GM13977 (cell line): ENCODE measurements around the gene STARD7.
"Not testable (repeated sequence)": the region's sequence is repeated elsewhere in the genome, so short reads cannot be mapped to it uniquely, and the experiment has no call there.

Experiments
- DNase-seq: peaks from one replicate; pipeline ENCODE4 v3.0.0; 2012; ENCODE audit warnings: low spot score
- in situ Hi-C: fragments of 300-500 bp; cut with MboI; formaldehyde crosslinking; loops from one replicate; pipeline ENCODE4 v1.12.0; 2022; ENCODE audit warnings: low sequenced_read_pairs, low pct_unique_long_range_greater_than_20kb, mixed read lengths, inconsistent platforms; ENCODE audit not compliant: unreplicated experiment
- TF ChIP-seq, protein P1 (sequence below): IDR thresholded peaks from 2 replicates; pipeline ENCODE4 v1.5.1; 2012; ENCODE audit warnings: mild to moderate bottlenecking, control low read depth; ENCODE audit not compliant: insufficient read depth; ENCODE audit errors: extremely low read depth, missing control alignments

Gene STARD7

DNA sequence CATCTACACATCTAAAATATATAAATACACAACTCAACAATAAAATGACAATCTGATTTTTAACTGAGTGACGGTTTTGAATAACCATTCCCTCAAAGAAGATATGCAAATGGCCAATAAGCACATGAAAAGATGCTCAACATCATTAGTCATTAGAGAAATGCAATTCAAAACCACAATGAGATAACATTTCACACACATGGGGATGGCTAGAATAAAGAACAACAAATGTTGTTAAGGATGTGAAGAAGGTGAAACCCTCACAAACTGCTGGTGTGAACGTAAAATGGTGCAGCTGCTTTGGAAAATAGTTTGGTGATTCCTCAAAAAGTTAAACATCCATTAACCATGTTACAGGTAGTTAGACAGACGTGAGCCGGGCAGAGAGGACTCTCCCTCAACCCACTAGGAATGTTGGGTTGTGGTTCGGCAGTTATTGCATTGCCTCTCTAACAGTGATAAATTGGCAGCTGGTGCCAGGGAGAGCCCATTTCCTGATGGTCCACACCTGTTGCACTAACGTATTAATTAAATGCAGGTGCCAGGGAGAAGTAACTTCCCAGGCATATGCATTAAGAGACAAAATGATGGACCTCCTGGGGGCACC lies 41.1 kb downstream of the STARD7 start:
- in situ Hi-C loops = no loop called here
- TF ChIP-seq, protein P1, sequence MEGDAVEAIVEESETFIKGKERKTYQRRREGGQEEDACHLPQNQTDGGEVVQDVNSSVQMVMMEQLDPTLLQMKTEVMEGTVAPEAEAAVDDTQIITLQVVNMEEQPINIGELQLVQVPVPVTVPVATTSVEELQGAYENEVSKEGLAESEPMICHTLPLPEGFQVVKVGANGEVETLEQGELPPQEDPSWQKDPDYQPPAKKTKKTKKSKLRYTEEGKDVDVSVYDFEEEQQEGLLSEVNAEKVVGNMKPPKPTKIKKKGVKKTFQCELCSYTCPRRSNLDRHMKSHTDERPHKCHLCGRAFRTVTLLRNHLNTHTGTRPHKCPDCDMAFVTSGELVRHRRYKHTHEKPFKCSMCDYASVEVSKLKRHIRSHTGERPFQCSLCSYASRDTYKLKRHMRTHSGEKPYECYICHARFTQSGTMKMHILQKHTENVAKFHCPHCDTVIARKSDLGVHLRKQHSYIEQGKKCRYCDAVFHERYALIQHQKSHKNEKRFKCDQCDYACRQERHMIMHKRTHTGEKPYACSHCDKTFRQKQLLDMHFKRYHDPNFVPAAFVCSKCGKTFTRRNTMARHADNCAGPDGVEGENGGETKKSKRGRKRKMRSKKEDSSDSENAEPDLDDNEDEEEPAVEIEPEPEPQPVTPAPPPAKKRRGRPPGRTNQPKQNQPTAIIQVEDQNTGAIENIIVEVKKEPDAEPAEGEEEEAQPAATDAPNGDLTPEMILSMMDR = no peak
- DNase-seq = no peak

DNA sequence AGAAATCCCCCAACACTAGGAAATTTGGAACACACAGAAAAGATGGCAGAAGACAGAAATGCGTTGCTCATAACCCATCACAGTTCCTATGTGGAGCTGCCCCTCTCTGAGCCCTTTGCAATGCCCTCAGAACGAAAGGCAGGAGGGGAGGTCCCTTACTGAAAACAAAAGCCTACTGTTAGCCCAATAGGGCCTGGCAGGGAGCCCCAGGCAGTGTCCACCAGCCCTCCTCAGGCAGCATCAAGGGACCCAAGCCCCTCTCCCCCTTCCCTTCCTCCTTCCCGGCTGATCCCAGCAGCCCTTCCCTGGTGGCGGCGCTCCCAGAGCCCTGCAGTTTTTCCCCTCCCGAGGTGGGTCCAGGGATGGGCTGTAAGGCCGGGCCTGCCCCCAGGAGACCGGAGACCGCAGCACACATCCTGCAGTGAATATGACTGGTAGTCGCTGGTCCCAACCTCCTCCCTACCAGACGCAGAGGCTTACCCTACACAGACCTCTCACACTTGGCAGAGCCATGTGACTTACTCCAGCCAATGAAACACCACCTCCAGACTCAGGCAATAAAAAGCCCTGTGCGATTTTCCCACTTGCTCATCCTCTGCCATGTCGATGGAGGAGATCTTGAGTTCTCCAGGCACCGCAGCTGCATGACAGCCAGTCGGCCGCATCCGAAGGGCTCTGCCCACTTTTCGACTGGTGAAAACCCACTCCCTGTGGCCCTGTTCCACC lies 44.0 kb downstream of the STARD7 start:
- DNase-seq = peak; percentile 82
- in situ Hi-C loops = no loop called here
- TF ChIP-seq, protein P1 = no peak

DNA sequence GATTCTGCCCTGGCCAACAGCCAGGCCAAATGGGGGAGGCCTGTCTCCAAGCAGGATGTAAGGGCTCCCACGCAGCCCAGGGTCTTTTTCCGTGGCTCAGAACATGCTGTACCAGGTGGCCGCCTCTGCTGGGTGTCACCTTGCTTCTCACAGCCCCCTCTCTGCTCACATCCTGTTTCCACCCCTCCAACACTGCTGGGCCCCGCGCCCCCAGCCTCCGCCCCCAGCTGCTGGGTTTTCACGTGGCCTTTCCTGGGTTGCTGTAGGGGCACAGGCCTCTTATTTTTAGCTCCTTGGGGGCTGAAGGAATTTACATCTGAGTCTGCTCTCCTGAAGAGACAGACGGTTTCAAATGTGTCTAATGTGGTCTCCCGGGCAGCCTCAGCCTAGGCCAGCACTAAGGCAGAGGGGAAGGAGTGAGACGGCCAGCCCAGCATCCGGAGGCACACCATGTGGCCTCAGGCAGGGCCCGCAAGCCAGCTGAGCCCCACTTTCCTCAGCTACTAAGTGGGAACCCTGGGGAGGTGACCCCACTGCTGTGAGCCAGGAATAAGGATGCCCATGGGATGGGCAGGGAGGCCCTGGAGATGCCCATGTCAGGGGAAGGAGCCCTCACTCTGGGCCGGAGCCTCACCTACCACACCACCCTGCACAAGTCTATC lies 44.7 kb downstream of the STARD7 start:
- TF ChIP-seq, protein P1 = no peak

GRCh38 chr2:96163415-96163767 lies 45.2 kb downstream of the STARD7 start:
- in situ Hi-C loops = no loop called here
- TF ChIP-seq, protein P1 = no peak
- DNase-seq = no peak

More for the DNA sequence above, 44.7 kb downstream of the STARD7 start:
- DNase-seq = peak; percentile 74
- in situ Hi-C loops = no loop called here

DNA sequence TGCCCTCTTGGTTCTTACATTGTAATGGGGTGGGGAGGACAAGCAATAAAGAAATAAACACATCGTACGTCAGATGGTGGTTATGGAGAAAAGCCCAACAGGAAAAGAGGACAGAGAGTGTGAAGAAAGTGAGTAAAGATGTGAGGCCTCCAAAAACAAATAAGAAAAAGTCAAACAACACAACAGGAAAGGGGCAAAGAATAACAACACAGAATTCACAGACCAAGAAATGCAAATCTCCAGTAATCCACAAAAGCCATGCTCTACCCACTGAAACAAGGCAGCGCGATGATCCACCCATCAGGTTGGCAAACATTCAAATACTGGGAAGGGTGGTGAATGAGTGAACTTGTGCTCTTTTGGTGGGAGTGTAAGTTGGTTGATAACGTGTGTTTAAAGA lies 46.7 kb downstream of the STARD7 start:
- in situ Hi-C loops = no loop called here
- no peak for DNase-seq

DNA sequence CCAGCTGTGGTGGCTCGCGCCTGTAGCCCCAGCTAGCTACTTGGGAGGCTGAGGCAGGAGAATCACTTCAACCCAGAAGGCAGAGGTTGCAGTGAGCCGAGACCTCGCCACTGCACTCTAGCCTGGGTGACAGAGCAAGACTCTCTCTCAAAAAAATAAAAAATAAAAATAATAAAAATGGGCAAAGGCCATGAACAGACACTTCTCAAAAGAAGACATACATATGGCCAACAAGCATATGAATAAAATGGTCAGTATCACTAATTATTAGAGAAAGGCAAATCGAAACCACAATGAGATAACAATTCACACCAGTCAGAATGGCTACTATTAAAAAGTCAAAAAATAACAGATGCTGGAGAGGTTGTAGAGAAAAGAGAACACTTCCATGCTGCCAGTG lies 48.3 kb downstream of the STARD7 start:
- DNase-seq = not testable (repeated sequence)

More for the DNA sequence above, 46.7 kb downstream of the STARD7 start:
- TF ChIP-seq, protein P1 = no peak

More for the DNA sequence above, 48.3 kb downstream of the STARD7 start:
- in situ Hi-C loops = not testable (repeated sequence)
